GM23338 (cell line): Measurements from ENCODE around the gene ACTL6B. TPM values are rescaled to one million over a fixed set of nuclear protein-coding genes. Genes with fewer than 3 reads are reported as not detected.

ENCODE experiments used
- ATAC-seq: fragments of 200-7000 bp; cut with Tn5 transposase; 3 replicates; pipeline ENCODE4 v1.9.1; 2020
- DNase-seq: peaks from one replicate; pipeline ENCODE4 v3.0.0-alpha.2; 2015; ENCODE audit warnings: low spot score
- H2AFZ ChIP-seq: fragments of 200-600 bp; sonication (generic); 2 replicates; pipeline ENCODE4 v1.8.0; 2016; ENCODE audit warnings: antibody characterized with exemption, mild to moderate bottlenecking, moderate library complexity
- H3F3A ChIP-seq: fragments of 200-600 bp; sonication (generic); replicated peaks from 2 replicates; pipeline ENCODE4 v1.8.0; 2017; ENCODE audit warnings: antibody characterized with exemption, mixed run types, low read depth
- H3K27ac ChIP-seq: fragments of 200-600 bp; sonication (generic); 2 replicates; pipeline ENCODE4 v1.6.1; 2016; ENCODE audit warnings: low read depth
- H3K27me3 ChIP-seq: fragments of 200-600 bp; sonication (generic); 2 replicates; pipeline ENCODE4 v1.8.0; 2016; ENCODE audit warnings: mild to moderate bottlenecking, mixed run types, moderate library complexity; ENCODE audit not compliant: insufficient read depth
- H3K36me3 ChIP-seq: fragments of 200-600 bp; sonication (generic); 2 replicates; pipeline ENCODE4 v1.8.0; 2016; ENCODE audit warnings: mild to moderate bottlenecking; ENCODE audit not compliant: insufficient read depth
- H3K4me1 ChIP-seq: fragments of 200-600 bp; sonication (generic); 2 replicates; pipeline ENCODE4 v1.8.0; 2016; ENCODE audit warnings: mild to moderate bottlenecking, moderate library complexity; ENCODE audit not compliant: insufficient read depth
- H3K4me2 ChIP-seq: fragments of 200-600 bp; sonication (generic); 2 replicates; pipeline ENCODE4 v1.7.1; 2017; ENCODE audit warnings: mixed run types
- H3K4me3 ChIP-seq: fragments of 200-600 bp; sonication (generic); 2 replicates; pipeline ENCODE4 v1.6.1; 2016; ENCODE audit warnings: mixed run types
- H3K79me2 ChIP-seq: fragments of 200-600 bp; sonication (generic); replicated peaks from 2 replicates; pipeline ENCODE4 v1.8.0; 2017; ENCODE audit warnings: mild to moderate bottlenecking; ENCODE audit not compliant: insufficient read depth
- H3K9me2 ChIP-seq: fragments of 200-600 bp; sonication (generic); 2 replicates; pipeline ENCODE4 v1.8.0; 2017; ENCODE audit not compliant: insufficient read depth
- H4K20me1 ChIP-seq: fragments of 200-600 bp; sonication (generic); replicated peaks from 2 replicates; pipeline ENCODE4 v1.8.0; 2017; ENCODE audit warnings: mild to moderate bottlenecking; ENCODE audit not compliant: insufficient read depth
- H3K27ac Mint-ChIP-seq: 2 replicates; pipeline ENCODE4 v1.8.0; 2020; ENCODE audit warnings: inconsistent platforms, mild to moderate bottlenecking, moderate library complexity, mixed read lengths
- H3K27me3 Mint-ChIP-seq: 3 replicates; pipeline ENCODE4 v1.8.0; 2022; ENCODE audit warnings: low read depth, mild to moderate bottlenecking, moderate library complexity, mixed read lengths, inconsistent platforms; ENCODE audit not compliant: insufficient read depth, poor library complexity
- H3K36me3 Mint-ChIP-seq: 3 replicates; pipeline ENCODE4 v1.8.0; 2021; ENCODE audit warnings: low read depth, mild to moderate bottlenecking, inconsistent platforms, moderate library complexity, mixed read lengths
- H3K4me1 Mint-ChIP-seq: 3 replicates; pipeline ENCODE4 v1.8.0; 2020; ENCODE audit warnings: mild to moderate bottlenecking, inconsistent platforms, mixed read lengths
- H3K4me3 Mint-ChIP-seq: 3 replicates; pipeline ENCODE4 v1.8.0; 2021; ENCODE audit warnings: moderate library complexity, mild to moderate bottlenecking, inconsistent platforms, mixed read lengths
- H3K9me3 Mint-ChIP-seq: 3 replicates; pipeline ENCODE4 v1.8.0; 2020; ENCODE audit warnings: moderate library complexity, mild to moderate bottlenecking, inconsistent platforms, mixed read lengths
- CREB1 ChIP-seq: fragments of 250-450 bp; sonication (Bioruptor Pico); IDR thresholded peaks from 2 replicates; pipeline ENCODE4 v1.5.0; 2020; ENCODE audit warnings: low read depth, mild to moderate bottlenecking, moderate library complexity
- NANOG ChIP-seq: IDR thresholded peaks from 2 replicates; pipeline ENCODE4 v1.6.1; 2016; ENCODE audit warnings: antibody characterized with exemption, borderline replicate concordance
- POLR2AphosphoS5 ChIP-seq: IDR thresholded peaks from 2 replicates; pipeline ENCODE4 v1.6.1; 2016; ENCODE audit warnings: antibody characterized with exemption, low read depth
- REST ChIP-seq: IDR thresholded peaks from one replicate; pipeline ENCODE4 v1.6.1; 2018; ENCODE audit warnings: antibody characterized with exemption; ENCODE audit not compliant: unreplicated experiment
- STAT1 ChIP-seq: IDR thresholded peaks from one replicate; pipeline ENCODE4 v1.6.1; 2016; ENCODE audit warnings: antibody characterized with exemption; ENCODE audit not compliant: unreplicated experiment
- polyA plus RNA-seq: library from polyadenylated mRNA; unstranded; fragments of >200 nt; fragmentation: Nextera tagmentation; extraction: Ambion mirVana; gene quantifications from 2 replicates; pipeline ENCODE4 v1.2.1, GENCODE V29; 2016
- total RNA-seq: library from RNA; depleted of rRNA; stranded (reverse); fragments of >200 nt; shearing (Covaris generic); gene quantifications from 2 replicates; pipeline ENCODE4 v1.2.3, GENCODE V29; 2014
- TF ChIP-seq, protein P1 (sequence below), 2 experiments: fragments of 200-600 bp in 1 of 2; sonication (generic) in 1 of 2; conservative IDR thresholded peaks; 2 replicates each; pipeline versions ENCODE4 v1.5.1 to v1.6.1; 2016 to 2017; ENCODE audit warnings: antibody characterized with exemption in 2 of 2, low read depth in 2 of 2, mild to moderate bottlenecking in 2 of 2, moderate library complexity in 1 of 2
- TF ChIP-seq, protein P2 (sequence below): fragments of 250-450 bp; sonication (Bioruptor Pico); IDR thresholded peaks from 2 replicates; pipeline ENCODE4 v1.5.0; 2020; ENCODE audit warnings: mild to moderate bottlenecking, moderate library complexity

Gene ACTL6B
- total and polyA plus RNA-seq, 2 experiments from 2014 or later, result 0.69 to 2.5 TPM

- Histone ChIP-seq H3K4me3 (peak overlapping the region; percentile 46; the same call in 1 of the 2 replicates), H3K4me1 (peaks cover 4% of the 10 kb centered on the region; the same call in 1 of the 2 replicates), H3K27me3 (no peaks in the 10 kb centered on the region), H2AFZ (peak overlapping the region; percentile 12; the same call in 1 of the 2 replicates), H4K20me1 (no peaks in the 10 kb centered on the region), H3K27ac (no peak overlapping the region), H3K36me3 (no peaks in the 10 kb centered on the region), H3K9me2 (no peaks in the 10 kb centered on the region), H3K4me2 (peak overlapping the region; percentile 57), H3F3A (0 out of 2 replicates have a peak, but pooled peaks cover 4% of the 10 kb centered on the region), H3K79me2 (no peaks in the 10 kb centered on the region)
- ATAC-seq (no peak), DNase-seq (no peak)
- H3K4me1 Mint-ChIP-seq, result peaks cover 27% of the 10 kb centered on the region
- TF ChIP-seq NANOG (no peak), CREB1 (no peak)
- TF ChIP-seq, protein P1, sequence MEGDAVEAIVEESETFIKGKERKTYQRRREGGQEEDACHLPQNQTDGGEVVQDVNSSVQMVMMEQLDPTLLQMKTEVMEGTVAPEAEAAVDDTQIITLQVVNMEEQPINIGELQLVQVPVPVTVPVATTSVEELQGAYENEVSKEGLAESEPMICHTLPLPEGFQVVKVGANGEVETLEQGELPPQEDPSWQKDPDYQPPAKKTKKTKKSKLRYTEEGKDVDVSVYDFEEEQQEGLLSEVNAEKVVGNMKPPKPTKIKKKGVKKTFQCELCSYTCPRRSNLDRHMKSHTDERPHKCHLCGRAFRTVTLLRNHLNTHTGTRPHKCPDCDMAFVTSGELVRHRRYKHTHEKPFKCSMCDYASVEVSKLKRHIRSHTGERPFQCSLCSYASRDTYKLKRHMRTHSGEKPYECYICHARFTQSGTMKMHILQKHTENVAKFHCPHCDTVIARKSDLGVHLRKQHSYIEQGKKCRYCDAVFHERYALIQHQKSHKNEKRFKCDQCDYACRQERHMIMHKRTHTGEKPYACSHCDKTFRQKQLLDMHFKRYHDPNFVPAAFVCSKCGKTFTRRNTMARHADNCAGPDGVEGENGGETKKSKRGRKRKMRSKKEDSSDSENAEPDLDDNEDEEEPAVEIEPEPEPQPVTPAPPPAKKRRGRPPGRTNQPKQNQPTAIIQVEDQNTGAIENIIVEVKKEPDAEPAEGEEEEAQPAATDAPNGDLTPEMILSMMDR (conservative IDR thresholded peaks at IDR 0.05; ENCODE audit: low read depth in 2 of 2), result peak; percentile 38 to 52
- H3K4me3 Mint-ChIP-seq, result no peak overlapping the region
- peaks cover 4% of the 10 kb centered on the region for H3K27me3 Mint-ChIP-seq
- H3K36me3 Mint-ChIP-seq, result no peaks in the 10 kb centered on the region
- H3K9me3 Mint-ChIP-seq, result no peaks in the 10 kb centered on the region
- no peak overlapping the region for H3K27ac Mint-ChIP-seq
Measured at GRCh38 chr7:100641860-100642533, 14.3 kb downstream of the ACTL6B start.

- TF ChIP-seq NANOG, result no peak
- no peak for TF ChIP-seq POLR2AphosphoS5
- TF ChIP-seq REST, result no peak
- TF ChIP-seq, protein P2, sequence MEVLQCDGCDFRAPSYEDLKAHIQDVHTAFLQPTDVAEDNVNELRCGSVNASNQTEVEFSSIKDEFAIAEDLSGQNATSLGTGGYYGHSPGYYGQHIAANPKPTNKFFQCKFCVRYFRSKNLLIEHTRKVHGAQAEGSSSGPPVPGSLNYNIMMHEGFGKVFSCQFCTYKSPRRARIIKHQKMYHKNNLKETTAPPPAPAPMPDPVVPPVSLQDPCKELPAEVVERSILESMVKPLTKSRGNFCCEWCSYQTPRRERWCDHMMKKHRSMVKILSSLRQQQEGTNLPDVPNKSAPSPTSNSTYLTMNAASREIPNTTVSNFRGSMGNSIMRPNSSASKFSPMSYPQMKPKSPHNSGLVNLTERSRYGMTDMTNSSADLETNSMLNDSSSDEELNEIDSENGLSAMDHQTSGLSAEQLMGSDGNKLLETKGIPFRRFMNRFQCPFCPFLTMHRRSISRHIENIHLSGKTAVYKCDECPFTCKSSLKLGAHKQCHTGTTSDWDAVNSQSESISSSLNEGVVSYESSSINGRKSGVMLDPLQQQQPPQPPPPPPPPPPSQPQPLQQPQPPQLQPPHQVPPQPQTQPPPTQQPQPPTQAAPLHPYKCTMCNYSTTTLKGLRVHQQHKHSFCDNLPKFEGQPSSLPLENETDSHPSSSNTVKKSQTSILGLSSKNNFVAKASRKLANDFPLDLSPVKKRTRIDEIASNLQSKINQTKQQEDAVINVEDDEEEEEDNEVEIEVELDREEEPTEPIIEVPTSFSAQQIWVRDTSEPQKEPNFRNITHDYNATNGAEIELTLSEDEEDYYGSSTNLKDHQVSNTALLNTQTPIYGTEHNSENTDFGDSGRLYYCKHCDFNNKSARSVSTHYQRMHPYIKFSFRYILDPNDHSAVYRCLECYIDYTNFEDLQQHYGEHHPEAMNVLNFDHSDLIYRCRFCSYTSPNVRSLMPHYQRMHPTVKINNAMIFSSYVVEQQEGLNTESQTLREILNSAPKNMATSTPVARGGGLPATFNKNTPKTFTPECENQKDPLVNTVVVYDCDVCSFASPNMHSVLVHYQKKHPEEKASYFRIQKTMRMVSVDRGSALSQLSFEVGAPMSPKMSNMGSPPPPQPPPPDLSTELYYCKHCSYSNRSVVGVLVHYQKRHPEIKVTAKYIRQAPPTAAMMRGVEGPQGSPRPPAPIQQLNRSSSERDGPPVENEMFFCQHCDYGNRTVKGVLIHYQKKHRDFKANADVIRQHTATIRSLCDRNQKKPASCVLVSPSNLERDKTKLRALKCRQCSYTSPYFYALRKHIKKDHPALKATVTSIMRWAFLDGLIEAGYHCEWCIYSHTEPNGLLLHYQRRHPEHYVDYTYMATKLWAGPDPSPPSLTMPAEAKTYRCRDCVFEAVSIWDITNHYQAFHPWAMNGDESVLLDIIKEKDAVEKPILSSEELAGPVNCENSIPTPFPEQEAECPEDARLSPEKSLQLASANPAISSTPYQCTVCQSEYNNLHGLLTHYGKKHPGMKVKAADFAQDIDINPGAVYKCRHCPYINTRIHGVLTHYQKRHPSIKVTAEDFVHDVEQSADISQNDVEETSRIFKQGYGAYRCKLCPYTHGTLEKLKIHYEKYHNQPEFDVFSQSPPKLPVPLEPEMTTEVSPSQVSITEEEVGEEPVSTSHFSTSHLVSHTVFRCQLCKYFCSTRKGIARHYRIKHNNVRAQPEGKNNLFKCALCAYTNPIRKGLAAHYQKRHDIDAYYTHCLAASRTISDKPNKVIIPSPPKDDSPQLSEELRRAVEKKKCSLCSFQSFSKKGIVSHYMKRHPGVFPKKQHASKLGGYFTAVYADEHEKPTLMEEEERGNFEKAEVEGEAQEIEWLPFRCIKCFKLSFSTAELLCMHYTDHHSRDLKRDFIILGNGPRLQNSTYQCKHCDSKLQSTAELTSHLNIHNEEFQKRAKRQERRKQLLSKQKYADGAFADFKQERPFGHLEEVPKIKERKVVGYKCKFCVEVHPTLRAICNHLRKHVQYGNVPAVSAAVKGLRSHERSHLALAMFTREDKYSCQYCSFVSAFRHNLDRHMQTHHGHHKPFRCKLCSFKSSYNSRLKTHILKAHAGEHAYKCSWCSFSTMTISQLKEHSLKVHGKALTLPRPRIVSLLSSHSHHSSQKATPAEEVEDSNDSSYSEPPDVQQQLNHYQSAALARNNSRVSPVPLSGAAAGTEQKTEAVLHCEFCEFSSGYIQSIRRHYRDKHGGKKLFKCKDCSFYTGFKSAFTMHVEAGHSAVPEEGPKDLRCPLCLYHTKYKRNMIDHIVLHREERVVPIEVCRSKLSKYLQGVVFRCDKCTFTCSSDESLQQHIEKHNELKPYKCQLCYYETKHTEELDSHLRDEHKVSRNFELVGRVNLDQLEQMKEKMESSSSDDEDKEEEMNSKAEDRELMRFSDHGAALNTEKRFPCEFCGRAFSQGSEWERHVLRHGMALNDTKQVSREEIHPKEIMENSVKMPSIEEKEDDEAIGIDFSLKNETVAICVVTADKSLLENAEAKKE (CRISPR knock-in tag), result no peak
- TF ChIP-seq STAT1, result no peak
- H2AFZ ChIP-seq, result peak within 1 kb of the TSS; percentile 12; the same call in 1 of the 2 replicates
- DNase-seq, result no peak
- Mint-ChIP-seq H3K4me3 (no peak within 1 kb of the TSS), H3K27me3 (peaks cover 2% of the 10 kb centered on the region), H3K27ac (no peak within 1 kb of the TSS), H3K9me3 (no peaks in the 10 kb centered on the region), H3K4me1 (peaks cover 23% of the 10 kb centered on the region), H3K36me3 (no peaks in the 10 kb centered on the region)
- H3K4me2 ChIP-seq, result peak within 1 kb of the TSS; percentile 60
- peaks cover 4% of the 10 kb centered on the region; the same call in 1 of the 2 replicates for H3K4me1 ChIP-seq
- no peak within 1 kb of the TSS for H3K27ac ChIP-seq
- no peaks in the 10 kb centered on the region for H3K27me3 ChIP-seq
- H3K79me2 ChIP-seq, result no peaks in the 10 kb centered on the region
- no peaks in the 10 kb centered on the region for H4K20me1 ChIP-seq
- ATAC-seq, result no peak
- H3K9me2 ChIP-seq, result no peaks in the 10 kb centered on the region
- peak within 1 kb of the TSS; percentile 46; the same call in 1 of the 2 replicates for H3K4me3 ChIP-seq
- 0 out of 2 replicates have a peak, but pooled peaks cover 4% of the 10 kb centered on the region for H3F3A ChIP-seq
- no peaks in the 10 kb centered on the region for H3K36me3 ChIP-seq
Measured at GRCh38 chr7:100641463-100641859, 14.8 kb downstream of the ACTL6B start, which contains the start of gene TFR2. TSS of gene TFR2 (minus strand) at chr7:100641552. CDS start at chr7:100641509, 43 bp downstream.
